ENCODE data around the gene RALB. TPM values are rescaled to one million over a fixed set of nuclear protein-coding genes. Genes with fewer than 3 reads are reported as not detected.
"Not testable (repeated sequence)": the region's sequence is repeated elsewhere in the genome, so short reads cannot be mapped to it uniquely, and the experiment has no call there.

Gene RALB
- total RNA-seq, 1 donor from 2014 or later = 65.9 TPM

DNA sequence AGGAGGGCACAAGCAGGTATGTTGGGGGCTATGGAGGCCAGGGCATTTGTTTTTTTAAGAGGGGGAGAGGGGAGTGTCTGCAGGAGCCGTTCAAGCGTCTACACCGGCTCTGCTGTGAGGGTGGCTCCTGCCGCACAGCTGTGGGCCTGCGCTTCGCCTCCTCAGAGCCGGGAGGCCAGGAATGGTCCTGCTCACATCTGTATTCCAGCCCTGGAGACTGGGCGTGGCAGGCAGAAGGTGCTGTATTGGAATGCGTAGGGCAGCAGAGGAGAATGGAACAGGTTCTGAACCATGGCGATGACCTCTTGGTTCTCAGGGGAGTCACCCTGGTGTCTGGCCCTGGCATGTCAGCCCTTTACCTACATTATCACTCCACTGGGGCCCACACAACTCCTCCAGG lies 66.5 kb downstream of the RALB start:
- intact Hi-C loops (cut with DNase I) = loop anchor here (10.0 kb wide), 1 partner anchor 94 kb away; the partner anchor contains the start of gene TMEM185B
- DNase-seq (no peak), ATAC-seq (no peak)
- H3K36me3 ChIP-seq = no peaks in the 10 kb centered on the region
- no peaks in the 10 kb centered on the region for H3K27me3 ChIP-seq
- H3K4me3 ChIP-seq = no peak overlapping the region
- TF ChIP-seq CTCF (IDR thresholded peaks at IDR 0.05) = no peak
- no peaks in the 10 kb centered on the region for H3K9me3 ChIP-seq
- peaks cover 4% of the 10 kb centered on the region for H3K4me1 ChIP-seq
- H3K27ac ChIP-seq = no peak overlapping the region

GRCh38 chr2:120319686-120320317 lies 67.2 kb downstream of the RALB start:
- Histone ChIP-seq H3K27me3 (no peaks in the 10 kb centered on the region), H3K4me3 (no peak overlapping the region), H3K9me3 (no peaks in the 10 kb centered on the region), H3K36me3 (no peaks in the 10 kb centered on the region), H3K27ac (no peak overlapping the region), H3K4me1 (peaks cover 4% of the 10 kb centered on the region)
- no peak for TF ChIP-seq CTCF (IDR thresholded peaks at IDR 0.05)
- DNase-seq = no peak
- intact Hi-C loops (cut with DNase I) = loop anchor here (10.0 kb wide), 1 partner anchor 95 kb away; the partner anchor contains the start of gene TMEM185B
- ATAC-seq = no peak

DNA sequence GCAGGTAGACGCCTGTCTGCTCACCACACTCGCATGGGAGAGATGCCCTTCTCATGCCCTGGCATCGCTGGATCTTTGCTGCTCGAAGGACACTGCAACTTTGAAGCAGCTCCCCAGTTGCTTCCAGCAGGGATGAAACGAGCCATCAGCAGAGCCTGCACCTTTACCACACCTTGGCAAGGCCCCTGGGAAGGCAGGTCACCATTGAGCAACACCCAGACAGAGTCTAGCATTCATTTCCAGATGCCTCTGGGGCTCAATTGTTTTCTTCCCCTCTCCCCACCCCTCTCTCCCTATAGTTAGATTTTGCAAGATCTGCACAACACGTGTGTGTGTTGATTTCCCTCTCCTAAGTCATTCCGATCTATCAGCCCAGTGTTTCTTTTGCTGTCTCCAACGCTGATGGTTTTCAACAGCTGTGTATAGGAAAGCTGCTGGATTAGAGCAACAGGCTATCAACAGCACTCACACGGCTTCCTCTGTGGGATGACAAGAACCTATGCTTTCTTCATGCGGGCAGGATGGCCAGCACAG lies 67.7 kb downstream of the RALB start:
- Histone ChIP-seq H3K9me3 (no peaks in the 10 kb centered on the region), H3K27me3 (no peaks in the 10 kb centered on the region), H3K36me3 (no peaks in the 10 kb centered on the region), H3K4me3 (no peak overlapping the region), H3K4me1 (peaks cover 4% of the 10 kb centered on the region), H3K27ac (no peak overlapping the region)
- TF ChIP-seq CTCF (IDR thresholded peaks at IDR 0.05) = no peak
- ATAC-seq (no peak), DNase-seq (no peak)
- intact Hi-C loops (cut with DNase I) = no loop called here

GRCh38 chr2:120320887-120321556 lies 68.4 kb downstream of the RALB start:
- H3K4me3 ChIP-seq; intact Hi-C loops (cut with DNase I); H3K4me1 ChIP-seq: not testable (repeated sequence)

DNA sequence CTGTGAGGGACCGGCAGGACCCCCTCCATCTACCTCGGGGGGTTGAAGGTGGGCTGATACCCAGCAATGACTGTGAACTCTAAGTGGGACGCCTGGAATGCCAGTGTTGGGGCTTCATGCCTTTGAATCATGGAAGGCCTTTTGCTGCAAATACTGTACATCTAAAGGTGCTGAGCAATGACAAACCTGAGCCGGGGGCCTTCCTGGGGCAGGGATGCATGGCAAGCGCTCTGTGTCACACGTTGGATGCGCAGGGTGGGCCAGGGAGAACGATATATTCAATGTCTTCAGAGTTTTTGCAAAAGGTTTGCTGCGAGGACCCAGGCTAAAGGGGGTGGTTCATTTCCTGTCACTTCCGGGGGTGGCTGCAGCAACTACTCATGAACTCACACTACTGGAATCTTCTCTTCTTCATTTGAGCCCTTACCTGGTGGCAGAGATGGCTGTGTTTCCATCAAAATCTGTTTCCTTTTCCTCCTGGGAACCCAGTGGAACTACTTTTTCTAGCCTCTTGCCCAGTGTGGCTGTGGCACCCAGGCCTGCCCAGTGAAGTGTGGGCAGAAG lies 69.2 kb downstream of the RALB start:
- intact Hi-C loops (cut with DNase I) = no loop called here
- Histone ChIP-seq H3K4me1 (peaks cover 4% of the 10 kb centered on the region), H3K36me3 (no peaks in the 10 kb centered on the region), H3K4me3 (no peak overlapping the region), H3K27ac (no peak overlapping the region), H3K27me3 (no peaks in the 10 kb centered on the region), H3K9me3 (no peaks in the 10 kb centered on the region)
- ATAC-seq = no peak
- DNase-seq = no peak
- TF ChIP-seq CTCF (IDR thresholded peaks at IDR 0.05) = no peak

More at GRCh38 chr2:120320887-120321556, 68.4 kb downstream of the RALB start:
- H3K27ac ChIP-seq, H3K36me3 ChIP-seq, ATAC-seq, H3K9me3 ChIP-seq, H3K27me3 ChIP-seq, DNase-seq: not testable (repeated sequence)

GRCh38 chr2:120322329-120322728 lies 69.7 kb downstream of the RALB start:
- DNase-seq (no peak), ATAC-seq (no peak)
- TF ChIP-seq CTCF (IDR thresholded peaks at IDR 0.05) = no peak
- Histone ChIP-seq H3K27me3 (no peaks in the 10 kb centered on the region), H3K4me3 (no peak overlapping the region), H3K27ac (no peak overlapping the region), H3K36me3 (no peaks in the 10 kb centered on the region), H3K4me1 (peaks cover 4% of the 10 kb centered on the region), H3K9me3 (no peaks in the 10 kb centered on the region)
- intact Hi-C loops (cut with DNase I) = no loop called here

Measured in upper lobe of right lung (tissue), 1 donor.